Right ventricle myocardium superior (tissue), 1 donor: Measurements from ENCODE around the gene ACVRL1. TPM values are rescaled to one million over a fixed set of nuclear protein-coding genes. Genes with fewer than 3 reads are reported as not detected.

Source experiments
- ATAC-seq: fragments of 200-7000 bp; cut with Tn5 transposase; one replicate; pipeline ENCODE4 v1.9.1; 2020; ENCODE audit warnings: mild to moderate bottlenecking; ENCODE audit not compliant: poor library complexity
- DNase-seq: peaks from one replicate; pipeline ENCODE4 v3.0.0-alpha.2; 2020
- intact Hi-C: fragments of 100-400 bp; cut with DNase I; formaldehyde crosslinking; loops from one replicate; pipeline ENCODE4 v1.11.2; 2022
- long read RNA-seq: library from polyadenylated mRNA; unstranded; transcript quantifications from one replicate; pipeline ENCODE4 v2.0.0, GENCODE V29; 2021
- total RNA-seq: library from RNA; stranded (reverse); fragmentation: NEBNext Ultra II Directional; extraction: Animal tissue kit (Norgen Biotek cat#: 25700); gene quantifications from one replicate; pipeline ENCODE4 v1.2.1, GENCODE V29; 2021
- donor health status: DM: no; HTN: yes; CAD: no; lungs with severe emphysema.

The ACVRL1 gene
- 35.1 TPM for total RNA-seq
- long read RNA-seq, full-length matches to known transcripts, result 15 of 44 reads
- long read RNA-seq, partial matches to known transcripts, result 10 of 44 reads
- long read RNA-seq, other reads (novel, unspliced or antisense), result 19 of 44 reads

DNA sequence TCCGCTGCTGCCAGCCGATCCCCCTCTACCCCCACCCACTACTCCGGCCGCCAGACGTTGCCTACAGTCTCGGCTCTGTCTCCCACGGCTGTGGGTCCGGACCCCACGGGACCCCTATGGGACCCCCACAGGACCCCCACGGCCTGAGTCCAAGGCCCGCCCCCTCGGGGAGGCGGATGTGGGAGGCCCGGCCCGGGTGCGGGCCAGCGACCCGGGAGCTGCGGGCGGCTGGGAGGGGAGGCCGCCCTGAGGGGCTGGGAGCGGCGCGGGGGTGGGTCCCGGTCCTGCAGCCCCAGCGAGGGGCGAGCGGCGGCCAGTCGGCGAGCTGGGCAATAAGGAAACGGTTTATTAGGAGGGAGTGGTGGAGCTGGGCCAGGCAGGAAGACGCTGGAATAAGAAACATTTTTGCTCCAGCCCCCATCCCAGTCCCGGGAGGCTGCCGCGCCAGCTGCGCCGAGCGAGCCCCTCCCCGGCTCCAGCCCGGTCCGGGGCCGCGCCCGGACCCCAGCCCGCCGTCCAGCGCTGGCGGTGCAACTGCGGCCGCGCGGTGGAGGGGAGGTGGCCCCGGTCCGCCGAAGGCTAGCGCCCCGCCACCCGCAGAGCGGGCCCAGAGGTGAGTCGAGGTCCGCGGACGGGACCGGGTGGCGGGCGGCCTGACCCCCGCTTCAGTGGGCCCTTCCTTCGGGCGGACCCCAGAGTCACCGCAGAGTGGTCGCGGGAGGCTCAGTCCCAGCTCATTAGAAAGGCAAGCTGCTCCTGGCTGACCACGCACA lies at the start of gene ACVRL1:
Gene ACVRL1, plus strand, starts transcription at position 422 of the 773 bp plus-strand sequence. CDS start 4,971 bp downstream, outside the sequence.
- peak; percentile 66 for DNase-seq
- intact Hi-C loops, result no loop called here
- ATAC-seq, result peak; percentile 8

DNA sequence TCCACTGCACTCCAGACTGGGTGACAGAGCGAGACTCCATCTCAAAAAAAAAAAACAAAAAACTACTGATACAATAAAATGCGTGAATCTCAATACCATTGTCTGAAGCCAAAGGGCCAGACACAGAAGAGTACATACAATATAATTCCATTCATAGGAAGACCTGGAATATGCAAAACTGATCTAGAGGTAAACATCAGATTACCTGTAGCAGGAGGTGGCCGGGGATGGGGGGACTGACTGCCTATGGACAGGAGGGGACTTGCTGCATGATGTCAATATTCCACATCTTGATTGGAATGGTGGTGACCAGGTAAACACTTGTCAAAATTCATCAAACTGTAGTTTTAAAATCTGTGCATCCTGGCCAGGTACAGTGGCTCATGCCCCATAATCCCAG lies 46.3 kb upstream of the ACVRL1 start:
- DNase-seq, result no peak
- no peak for ATAC-seq
- intact Hi-C loops, result no loop called here

DNA sequence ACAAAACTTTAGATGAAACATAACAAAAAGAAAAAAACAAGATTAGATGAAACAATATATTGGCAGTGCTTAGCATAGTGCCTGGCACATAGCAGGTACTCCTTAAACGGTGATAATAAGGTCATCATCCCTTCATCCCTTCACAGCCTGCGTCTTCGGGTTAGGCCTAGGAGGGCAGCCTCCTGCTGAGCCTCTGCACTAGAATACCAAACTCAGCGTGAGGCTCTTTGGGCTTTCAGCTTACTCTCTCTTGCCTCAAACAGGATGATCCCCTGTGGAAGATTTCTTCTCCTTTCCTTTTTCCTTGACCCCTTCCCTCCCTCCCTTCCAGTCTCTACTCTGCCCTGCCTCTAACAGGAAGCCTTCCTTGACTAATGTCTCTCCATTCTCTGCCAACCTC lies 44.4 kb upstream of the ACVRL1 start:
- intact Hi-C loops, result no loop called here
- DNase-seq (no peak), ATAC-seq (no peak)

DNA sequence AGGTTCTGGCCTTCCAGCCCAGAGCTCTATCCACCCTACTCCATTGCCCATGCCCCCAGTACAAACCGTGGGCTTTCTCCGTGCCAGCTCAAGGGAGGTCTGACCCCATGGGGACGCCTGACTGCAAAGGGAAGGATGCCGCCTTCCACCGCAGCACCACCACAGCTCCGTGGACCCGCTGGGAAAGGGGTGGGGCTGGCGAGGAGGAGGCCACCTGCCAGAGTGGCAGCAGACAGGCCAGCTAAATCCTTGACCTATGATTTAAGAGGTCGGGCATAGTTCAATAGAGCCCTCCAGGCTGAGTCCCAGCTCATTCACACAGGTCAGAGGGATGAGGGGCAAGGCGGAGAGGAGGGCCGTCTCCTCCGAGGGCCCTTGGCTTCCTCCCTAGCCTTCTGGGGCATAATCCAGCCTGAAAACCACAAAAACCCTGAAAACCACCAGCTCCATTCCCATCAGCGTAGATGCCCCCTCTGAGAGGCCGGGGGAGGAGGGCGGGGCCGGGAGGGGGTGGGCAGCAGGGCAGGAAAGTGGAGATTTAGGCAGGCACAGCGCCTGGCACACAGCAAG lies 43.9 kb upstream of the ACVRL1 start:
- ATAC-seq (no peak), DNase-seq (no peak)
- intact Hi-C loops, result no loop called here

DNA sequence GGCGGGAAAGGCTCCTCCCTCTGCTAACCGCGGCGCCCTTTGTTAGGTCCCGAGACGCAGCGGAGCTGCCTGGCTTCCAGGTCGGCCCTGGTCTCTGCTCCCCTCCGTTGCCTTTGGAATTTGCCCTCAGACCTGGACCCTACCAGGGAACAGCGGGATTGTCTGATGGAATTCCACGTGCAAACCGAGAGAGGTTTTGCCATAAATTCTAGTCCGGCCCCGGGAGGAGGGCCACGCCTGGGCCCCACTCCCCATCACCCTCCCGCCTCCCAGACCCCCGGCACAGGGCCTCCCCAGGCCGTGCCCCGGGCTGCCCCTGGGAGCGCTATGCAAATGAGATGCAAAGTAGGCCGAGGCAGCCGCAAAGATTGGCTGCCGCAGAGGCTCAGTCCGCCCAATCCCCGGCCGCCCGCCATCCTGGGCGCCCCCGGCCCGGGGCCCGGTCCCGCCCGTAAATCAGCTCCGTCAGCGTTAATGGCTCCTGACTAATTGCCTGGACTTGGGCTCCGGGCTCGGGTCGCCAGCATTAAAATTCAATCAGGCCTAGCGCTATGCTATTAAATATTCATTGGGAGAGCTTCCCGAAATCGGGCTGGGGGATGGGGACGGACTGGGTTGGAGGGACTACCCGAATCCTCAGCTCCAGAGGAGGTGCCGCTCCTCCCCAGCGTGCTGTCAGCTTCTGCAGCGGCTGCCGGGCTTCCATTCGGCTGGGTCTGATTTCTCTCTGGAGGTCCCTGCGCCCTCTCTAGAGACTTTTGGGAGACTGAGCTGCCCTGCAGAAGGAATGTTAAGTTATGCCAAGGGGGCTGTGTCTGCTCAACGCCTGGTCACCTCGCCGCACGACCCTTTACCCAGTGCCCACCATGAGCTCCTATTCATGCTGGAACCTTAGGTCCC lies 43.1 kb upstream of the ACVRL1 start:
- intact Hi-C loops, result no loop called here
- DNase-seq (peak; percentile 51), ATAC-seq (peak; percentile 67)

DNA sequence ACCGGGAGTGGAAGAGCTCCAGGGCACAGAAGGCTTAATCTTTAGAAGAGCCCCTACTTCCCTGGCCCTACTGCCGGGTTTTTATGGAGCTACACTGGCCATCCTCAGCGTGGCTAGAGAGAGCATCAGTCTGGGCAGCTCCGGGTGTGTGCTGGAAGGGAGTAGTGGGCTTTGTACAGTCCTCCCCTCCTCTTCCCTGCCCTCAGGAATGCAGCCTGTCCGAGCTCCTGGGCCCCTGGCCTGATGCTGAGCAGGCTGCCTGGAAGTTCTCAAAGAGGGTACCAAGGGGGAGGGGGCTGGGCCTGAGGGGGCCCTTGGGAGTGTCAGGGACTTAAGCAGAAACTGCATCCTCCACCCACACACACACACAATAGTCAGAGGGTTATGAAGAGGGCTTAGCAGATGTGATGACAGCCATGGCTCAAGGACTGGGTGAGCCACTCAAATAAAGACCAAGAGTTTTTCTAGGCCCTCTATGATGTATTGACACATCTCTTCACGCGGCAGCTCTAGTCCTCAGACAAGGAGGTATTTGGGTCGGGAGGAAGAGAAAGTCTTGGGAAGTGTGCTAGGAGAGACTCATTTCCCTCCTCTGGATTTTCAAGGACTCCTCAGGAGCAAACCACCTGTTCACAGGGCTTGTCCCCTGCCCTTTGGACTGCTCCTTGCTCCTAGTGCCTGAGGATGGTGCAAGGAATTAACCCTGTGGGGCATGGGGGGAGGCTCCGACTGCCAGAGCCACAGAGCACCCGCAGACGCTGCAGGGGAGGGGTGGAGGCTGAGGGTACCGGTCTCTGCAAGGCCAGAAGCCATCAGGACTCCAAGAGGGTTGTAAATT lies 42.3 kb upstream of the ACVRL1 start:
- no peak for ATAC-seq
- DNase-seq, result no peak
- intact Hi-C loops, result no loop called here

DNA sequence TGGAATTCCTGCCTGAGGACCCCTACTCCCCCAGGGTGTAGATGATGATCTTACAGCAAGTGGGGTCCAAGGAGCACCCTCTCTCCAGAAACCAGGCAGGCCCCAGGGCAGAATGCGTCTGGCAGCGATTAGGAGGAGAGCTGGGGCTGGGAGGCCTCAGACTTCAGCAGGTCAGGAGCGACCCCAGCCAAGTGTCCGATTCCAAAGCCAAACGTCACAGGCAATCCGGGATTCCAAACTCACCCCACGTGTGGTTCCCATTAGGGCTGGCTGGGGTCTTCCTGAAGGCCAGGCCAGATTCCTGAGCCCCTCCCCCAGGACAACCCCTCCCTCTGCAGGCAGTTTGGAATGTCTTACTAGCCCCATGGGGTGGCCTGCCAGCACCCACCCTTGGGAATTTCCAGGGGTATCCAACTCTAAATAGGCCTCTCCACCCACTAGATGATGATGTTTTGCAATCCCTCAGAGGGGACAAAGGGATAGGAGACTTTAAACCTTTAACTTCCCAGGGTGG lies 41.5 kb upstream of the ACVRL1 start:
- intact Hi-C loops, result no loop called here
- DNase-seq (no peak), ATAC-seq (no peak)

DNA sequence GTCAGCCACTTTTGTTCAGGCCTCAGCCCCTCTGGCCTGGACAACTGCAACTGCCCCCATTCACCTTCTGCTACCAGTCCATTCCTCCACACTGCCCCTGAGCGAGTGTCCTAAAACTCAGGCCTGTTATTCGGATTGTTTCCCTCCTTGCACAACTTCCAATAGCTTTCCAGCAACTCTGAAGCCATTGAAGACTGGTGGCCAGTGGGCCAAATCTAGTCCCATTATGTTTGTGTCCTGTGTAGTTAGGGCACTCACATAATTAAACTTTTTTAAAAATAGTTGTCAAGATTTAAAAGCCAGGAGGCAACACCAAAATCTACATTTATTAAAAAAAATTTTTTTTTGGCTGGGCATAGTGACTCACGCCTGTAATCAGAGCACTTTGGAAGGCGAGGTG lies 41.0 kb upstream of the ACVRL1 start:
- ATAC-seq (no peak), DNase-seq (no peak)
- intact Hi-C loops, result no loop called here

DNA sequence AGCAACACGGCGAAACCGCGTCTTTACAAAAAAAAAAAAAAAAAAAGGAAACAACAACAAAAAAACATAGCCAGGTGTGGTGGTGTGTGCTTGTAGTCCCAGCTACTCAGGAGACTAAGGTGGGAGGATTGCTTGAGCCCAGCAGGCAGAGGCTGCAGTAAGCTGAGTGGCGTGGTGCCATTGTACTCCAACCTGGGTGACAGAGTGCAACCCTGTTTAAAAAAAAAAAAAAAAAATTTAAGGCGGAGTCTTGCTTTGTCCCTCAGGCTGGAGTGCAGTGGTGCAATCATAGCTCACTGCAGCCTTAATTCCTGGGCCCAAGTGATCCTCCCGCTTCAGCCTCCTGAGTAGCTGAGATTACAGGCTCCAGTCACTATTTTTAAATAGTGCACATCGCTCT lies 40.5 kb upstream of the ACVRL1 start:
- intact Hi-C loops, result no loop called here
- ATAC-seq (no peak), DNase-seq (no peak)

DNA sequence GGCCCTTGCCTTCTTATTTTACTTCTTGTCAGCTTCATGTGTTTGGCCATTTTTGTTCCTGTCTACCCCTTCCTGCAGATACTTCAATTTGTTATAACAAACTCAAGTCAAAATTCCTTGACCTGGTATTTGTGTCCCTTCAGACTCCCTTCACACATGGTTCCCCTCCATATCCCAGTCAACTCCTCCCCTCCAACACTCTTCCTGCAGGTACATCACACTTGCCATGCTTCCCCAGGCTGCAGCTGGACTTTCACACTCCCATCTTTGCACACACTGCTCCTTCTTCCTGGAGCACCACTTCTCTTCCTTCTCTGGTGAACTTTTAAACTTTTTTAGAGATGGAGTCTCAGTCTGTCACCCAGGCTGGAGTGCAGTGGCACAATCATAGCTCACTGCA lies 39.9 kb upstream of the ACVRL1 start:
- no peak for ATAC-seq
- no peak for DNase-seq
- intact Hi-C loops, result no loop called here

DNA sequence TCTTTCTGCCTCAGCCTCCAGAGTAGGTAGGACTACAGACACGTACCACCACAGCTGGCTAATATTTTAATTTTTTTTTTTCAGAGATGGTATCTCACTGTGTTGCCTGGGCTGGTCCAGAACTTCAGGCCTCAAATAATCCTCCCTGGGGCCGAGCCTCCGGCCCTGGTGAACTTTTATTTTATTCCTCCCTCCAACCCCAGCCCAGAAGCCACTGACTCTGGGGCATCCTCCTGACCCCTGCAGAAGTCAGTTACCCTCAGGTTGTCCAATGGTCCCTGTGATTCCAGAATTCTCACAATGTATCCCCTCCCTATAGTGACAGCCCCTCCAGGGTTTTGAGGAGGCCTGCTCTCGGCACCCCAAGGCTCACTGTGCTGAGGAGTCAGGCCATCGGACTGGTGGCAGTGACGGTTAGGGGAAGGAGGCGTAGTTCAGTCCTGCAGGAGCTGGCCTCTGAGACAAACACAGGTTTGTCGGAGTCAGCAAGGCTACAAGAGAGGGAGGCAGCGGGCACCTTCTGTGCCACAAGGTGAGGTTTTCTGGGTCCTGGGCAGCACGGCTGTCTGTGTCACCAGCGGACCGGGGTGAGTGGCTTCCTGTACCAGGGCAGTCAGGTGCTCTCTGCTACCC lies 39.4 kb upstream of the ACVRL1 start:
- ATAC-seq, result no peak
- no peak for DNase-seq

DNA sequence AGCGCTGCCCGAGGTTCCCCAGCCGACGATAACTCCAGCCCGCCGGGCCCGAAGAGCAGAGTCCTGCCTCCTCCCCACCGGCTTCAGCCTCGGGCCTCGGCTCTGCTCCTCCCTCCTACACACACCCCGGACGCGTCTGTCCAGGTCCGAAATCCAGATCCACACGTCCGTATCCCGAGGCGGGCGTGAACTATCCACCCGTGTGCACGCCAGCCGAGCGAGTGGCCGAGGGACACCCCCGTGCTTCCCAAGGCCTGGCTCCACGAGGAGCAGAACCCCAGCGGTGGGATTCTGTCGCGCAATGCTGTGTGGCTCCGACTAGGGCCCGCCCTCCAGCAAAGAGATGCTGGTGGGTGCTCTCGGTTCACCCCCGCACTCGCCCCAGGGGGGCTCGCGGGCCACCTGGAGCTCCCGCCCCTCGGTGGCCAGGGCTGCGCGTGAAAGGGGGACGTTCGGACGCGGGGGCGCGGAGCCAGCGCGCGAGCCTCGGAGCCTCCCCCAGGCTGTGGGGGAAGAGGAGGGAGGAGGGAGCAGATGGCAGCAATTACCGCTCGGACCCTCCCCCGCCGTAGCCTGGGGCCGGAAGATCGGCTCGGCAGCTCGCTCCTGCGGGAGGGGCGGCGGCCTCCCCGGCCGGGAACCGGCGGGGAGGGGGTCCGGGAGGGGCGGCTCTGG lies 38.3 kb upstream of the ACVRL1 start:
- DNase-seq (no peak), ATAC-seq (peak; percentile 41)
- intact Hi-C loops, result no loop called here

More for the DNA sequence above, 39.4 kb upstream of the ACVRL1 start:
- intact Hi-C loops, result no loop called here

DNA sequence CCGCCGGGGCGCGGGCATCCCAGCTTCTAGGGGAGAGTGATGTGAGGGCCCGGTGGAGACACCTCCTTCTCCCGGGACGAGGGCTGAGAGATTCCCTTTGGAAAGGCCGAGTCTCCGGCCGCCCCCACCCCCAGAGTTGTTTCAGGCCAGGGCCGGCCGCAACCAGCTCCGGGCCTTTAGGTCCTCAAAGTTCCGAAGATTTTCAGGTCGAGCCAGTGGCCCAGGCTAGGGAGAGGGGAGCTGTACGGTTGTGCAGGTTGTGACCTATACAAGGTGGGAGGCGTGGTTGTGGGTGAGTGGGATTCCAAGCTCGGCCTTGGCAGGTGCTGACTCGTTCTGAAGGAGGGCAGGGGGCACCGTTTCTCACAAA lies 37.8 kb upstream of the ACVRL1 start:
- no peak for ATAC-seq
- intact Hi-C loops, result no loop called here
- DNase-seq, result no peak

DNA sequence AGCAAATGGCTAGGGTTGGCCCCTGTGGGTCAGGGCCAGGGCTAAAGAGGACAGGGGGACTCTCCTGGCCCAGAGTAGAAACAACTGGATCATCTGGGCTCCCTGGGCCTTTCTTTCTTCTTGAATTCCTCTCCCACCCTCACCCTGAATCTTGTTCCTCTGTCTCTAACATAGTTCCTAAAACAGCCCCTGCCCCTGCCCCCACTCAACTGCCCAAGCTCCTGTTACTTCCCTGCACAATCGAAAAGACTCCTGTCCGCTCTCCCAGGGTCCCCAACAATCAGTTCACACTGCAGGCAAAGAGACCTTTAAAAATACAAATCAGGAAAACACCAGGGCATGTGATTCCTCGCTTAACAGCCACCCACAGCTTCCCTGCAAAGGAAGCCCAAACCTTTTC lies 37.4 kb upstream of the ACVRL1 start:
- intact Hi-C loops, result loop anchor here (5.0 kb wide), 1 partner anchor 443 kb away; no protein-coding TSS in a partner anchor
- no peak for ATAC-seq
- DNase-seq, result no peak

DNA sequence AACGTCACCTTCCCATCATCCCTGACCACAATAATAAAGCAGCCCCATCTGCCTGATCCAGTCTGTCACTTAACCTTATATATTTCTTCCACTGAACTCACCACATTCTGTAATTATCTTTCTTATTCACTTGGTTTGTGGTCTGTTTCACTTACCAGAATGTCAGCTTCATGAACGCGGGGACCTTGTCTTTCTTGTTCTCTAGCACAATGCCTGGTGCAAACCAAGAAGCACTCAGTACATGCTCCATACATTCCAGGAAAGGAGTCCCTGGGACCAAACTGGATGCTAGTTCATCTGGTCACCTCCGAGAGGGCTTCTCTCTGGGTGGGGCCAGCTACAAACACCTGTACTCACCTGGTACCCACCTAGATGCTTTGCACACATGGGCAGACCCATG lies 36.8 kb upstream of the ACVRL1 start:
- no peak for ATAC-seq
- no peak for DNase-seq
- intact Hi-C loops, result loop anchor here (5.0 kb wide), 1 partner anchor 443 kb away; no protein-coding TSS in a partner anchor

DNA sequence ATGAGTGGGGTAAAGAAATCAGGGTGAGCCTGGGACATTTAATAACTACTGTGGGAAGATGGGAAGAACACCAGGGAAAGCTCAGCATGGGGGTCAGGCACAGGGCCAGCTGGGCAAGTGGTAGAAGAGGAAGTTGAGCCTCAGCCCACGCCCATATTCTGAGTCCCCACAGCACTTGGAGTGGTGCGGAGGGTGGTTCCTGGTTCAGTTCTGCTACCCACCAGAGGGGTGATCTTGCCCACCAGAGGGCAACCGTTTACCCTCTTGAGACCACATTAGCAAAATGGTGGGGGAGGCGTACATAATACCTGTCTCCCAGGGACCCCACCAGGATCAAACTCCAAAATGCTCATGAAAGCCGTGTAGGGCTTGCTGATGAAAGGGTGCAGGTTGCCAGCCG lies 36.2 kb upstream of the ACVRL1 start:
- intact Hi-C loops, result loop anchor here (5.0 kb wide), 1 partner anchor 444 kb away; no protein-coding TSS in a partner anchor
- ATAC-seq, result peak; percentile 74
- DNase-seq, result peak; percentile 80
